Ascending aorta (tissue), 2 donors: ENCODE measurements around the gene NPEPPS. TPM values are rescaled to one million over a fixed set of nuclear protein-coding genes. Genes with fewer than 3 reads are reported as not detected.
"Not testable (repeated sequence)": the region's sequence is repeated elsewhere in the genome, so short reads cannot be mapped to it uniquely, and the experiment has no call there.

Experiments
- DNase-seq, 2 donors: peaks; one replicate each; pipeline ENCODE4 v3.0.0-alpha.2; 2019; ENCODE audit warnings: low spot score in 2 of 2
- H3K27ac ChIP-seq, 2 donors: fragments of 200-600 bp; sonication (generic); one replicate each; pipeline ENCODE4 v1.5.1; 2016 to 2017; ENCODE audit warnings: mild to moderate bottlenecking in 1 of 2
- H3K27me3 ChIP-seq: fragments of 200-600 bp; sonication (generic); one replicate; pipeline ENCODE4 v1.5.1; 2017
- H3K36me3 ChIP-seq, 2 donors: fragments of 200-600 bp; sonication (generic); one replicate each; pipeline ENCODE4 v1.5.1; 2016
- H3K4me1 ChIP-seq, 2 donors: fragments of 200-600 bp; sonication (generic); one replicate each; pipeline ENCODE4 v1.5.1; 2016 to 2017; ENCODE audit warnings: mild to moderate bottlenecking in 1 of 2
- H3K4me3 ChIP-seq, 2 donors: fragments of 200-600 bp; sonication (generic); one replicate each; pipeline ENCODE4 v1.5.1; 2016 to 2017; ENCODE audit warnings: mild to moderate bottlenecking in 1 of 2
- H3K9me3 ChIP-seq, 2 donors: fragments of 200-600 bp; sonication (generic); one replicate each; pipeline ENCODE4 v1.5.1; 2016
- CTCF ChIP-seq, 3 experiments: fragments of 200-600 bp in 2 of 3; fragments of 450-650 bp in 1 of 3; sonication (generic) in 2 of 3; IDR thresholded peaks; one replicate each; pipeline ENCODE4 v1.5.1; 2016 to 2019; ENCODE audit warnings: antibody characterized with exemption in 3 of 3, mild to moderate bottlenecking in 1 of 3, moderate library complexity in 1 of 3
- intact Hi-C: fragments of 100-400 bp; cut with DNase I; formaldehyde crosslinking; loops from one replicate; pipeline ENCODE4 v1.15.1; 2023
- total RNA-seq: library from RNA; depleted of rRNA; stranded (reverse); fragments of >200 nt; gene quantifications from one replicate; pipeline ENCODE4 v1.1.0, GENCODE V29; 2016

The NPEPPS gene
- total RNA-seq, result 23.3 TPM

GRCh38 chr17:47530557-47531232, at the start of gene NPEPPS:
Gene NPEPPS (plus strand): TSS chr17:47531108. CDS start chr17:47531301, 193 bp downstream.
- H3K36me3 ChIP-seq, H3K9me3 ChIP-seq, H3K4me1 ChIP-seq, H3K27me3 ChIP-seq, intact Hi-C loops: not testable (repeated sequence)
- H3K4me3 ChIP-seq, result peak within 1 kb of the TSS; percentile 69 to 91
- peak; percentile 48 to 93 for DNase-seq
- H3K27ac ChIP-seq, result peak within 1 kb of the TSS; percentile 73 to 96

- H3K9me3 ChIP-seq, DNase-seq, H3K27me3 ChIP-seq, intact Hi-C loops, H3K4me1 ChIP-seq: not testable (repeated sequence)
- H3K4me3 ChIP-seq, result peak overlapping the region; percentile 50 to 69
- peaks cover 8 to 14% of the 10 kb centered on the region in 2 donors for H3K36me3 ChIP-seq
- H3K27ac ChIP-seq, result peak overlapping the region; percentile 82
Observed at GRCh38 chr17:47491841-47492212, 39.1 kb upstream of the NPEPPS start.

GRCh38 chr17:47499074-47499473, 31.8 kb upstream of the NPEPPS start:
- intact Hi-C loops, H3K9me3 ChIP-seq, H3K27me3 ChIP-seq, H3K27ac ChIP-seq, H3K4me3 ChIP-seq, DNase-seq, H3K36me3 ChIP-seq: not testable (repeated sequence)
- H3K4me1 ChIP-seq, result peaks cover 0 to 11% of the 10 kb centered on the region in 2 donors

DNA sequence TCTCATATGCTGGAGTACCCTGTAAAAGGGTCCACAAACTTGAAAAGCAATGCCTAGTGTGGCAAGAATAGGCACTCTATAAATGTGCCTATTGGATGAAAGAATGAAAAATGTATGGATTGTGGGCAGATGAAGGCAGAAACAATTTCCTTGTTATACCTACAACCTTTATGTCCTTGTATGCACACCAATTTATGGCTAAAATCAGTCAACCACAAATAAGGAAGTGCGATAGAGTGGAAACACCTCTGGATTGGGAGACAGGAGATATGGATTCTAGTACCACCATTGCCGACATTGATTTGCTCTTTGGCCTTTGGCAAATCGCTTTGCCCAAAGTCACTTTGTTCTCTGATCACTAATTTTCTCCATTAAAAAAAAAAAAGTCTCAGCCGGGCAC, 31.4 kb upstream of the NPEPPS start:
- H3K27ac ChIP-seq, DNase-seq, H3K4me3 ChIP-seq, H3K27me3 ChIP-seq, H3K9me3 ChIP-seq, H3K36me3 ChIP-seq, intact Hi-C loops: not testable (repeated sequence)
- H3K4me1 ChIP-seq, result peaks cover 0 to 11% of the 10 kb centered on the region in 2 donors

DNA sequence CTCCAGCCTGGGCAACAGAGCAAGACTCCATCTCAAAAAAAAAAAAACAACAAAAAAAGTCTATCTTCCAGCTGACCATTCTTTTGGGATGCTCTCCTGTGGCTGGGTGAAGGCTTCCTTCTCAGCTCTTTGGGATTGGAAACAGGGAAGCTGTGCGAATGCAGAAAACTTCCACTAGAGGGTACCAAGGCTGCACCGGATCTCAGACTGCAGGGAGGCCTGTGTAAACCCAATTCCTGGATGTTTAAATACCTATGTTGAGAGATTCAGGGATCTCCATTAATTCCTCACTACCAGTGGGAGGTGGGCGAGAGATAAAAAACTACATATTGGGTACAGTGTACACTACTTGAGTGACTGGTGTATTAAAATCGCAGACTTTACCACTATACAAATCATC, 30.3 kb upstream of the NPEPPS start:
- H3K27me3 ChIP-seq, H3K9me3 ChIP-seq, DNase-seq, H3K27ac ChIP-seq, H3K36me3 ChIP-seq, H3K4me3 ChIP-seq: not testable (repeated sequence)
- peak in 2 of 3 experiments; percentile 44 to 51 for TF ChIP-seq CTCF (IDR thresholded peaks at IDR 0.05)
- peaks cover 0 to 11% of the 10 kb centered on the region in 2 donors for H3K4me1 ChIP-seq
- intact Hi-C loops, result loop anchor here (2.0 kb wide), 1 partner anchor 114 kb away; no protein-coding TSS in a partner anchor

DNA sequence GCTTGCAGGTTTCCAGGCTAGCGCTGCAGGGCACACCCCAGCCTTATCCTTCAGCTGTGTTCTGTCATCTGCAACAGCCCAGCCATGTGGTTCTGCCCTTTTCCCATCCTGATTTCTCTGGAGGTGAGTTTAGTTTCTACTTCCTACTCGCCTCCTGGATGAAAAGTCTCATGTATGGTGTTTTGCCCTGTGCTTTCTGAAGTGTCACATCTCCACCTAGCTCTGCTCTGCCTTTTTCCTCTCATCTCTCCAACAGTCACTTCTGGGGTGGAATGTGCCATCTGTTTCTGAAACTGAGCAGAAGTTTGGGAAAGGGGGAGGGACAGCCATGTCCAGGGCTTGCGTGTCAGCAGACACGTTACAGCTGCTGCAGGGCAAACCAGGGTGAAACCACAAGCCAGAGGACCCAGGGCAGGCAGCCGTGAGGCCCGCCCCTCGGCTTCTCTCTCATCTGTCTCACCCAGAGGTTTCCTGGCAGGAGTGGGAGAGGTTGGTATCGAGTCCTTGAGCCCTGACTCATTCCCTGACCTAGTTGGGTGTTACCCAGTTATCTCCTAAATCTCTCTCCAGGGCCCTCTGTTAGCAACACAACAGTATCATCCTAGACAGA, 28.7 kb upstream of the NPEPPS start:
- H3K9me3 ChIP-seq, H3K4me3 ChIP-seq, intact Hi-C loops, H3K36me3 ChIP-seq, H3K27me3 ChIP-seq: not testable (repeated sequence)
- peaks cover 0 to 11% of the 10 kb centered on the region in 2 donors for H3K4me1 ChIP-seq
- peak overlapping the region; percentile 51 to 73 for H3K27ac ChIP-seq
- DNase-seq, result peak in 1 of 2 donors; percentile 62

GRCh38 chr17:47502776-47503455, 28.0 kb upstream of the NPEPPS start:
- intact Hi-C loops, H3K4me3 ChIP-seq, H3K9me3 ChIP-seq, H3K27me3 ChIP-seq, H3K36me3 ChIP-seq: not testable (repeated sequence)
- peaks cover 0 to 11% of the 10 kb centered on the region in 2 donors for H3K4me1 ChIP-seq
- H3K27ac ChIP-seq, result peak overlapping the region; percentile 51 to 73
- DNase-seq, result peak in 1 of 2 donors; percentile 15

- H3K4me1 ChIP-seq, H3K36me3 ChIP-seq, H3K9me3 ChIP-seq, intact Hi-C loops, H3K4me3 ChIP-seq, H3K27me3 ChIP-seq, H3K27ac ChIP-seq: not testable (repeated sequence)
- peak in 1 of 2 donors; percentile 42 for DNase-seq
Observed at GRCh38 chr17:47511701-47512146, 19.2 kb upstream of the NPEPPS start.

DNA sequence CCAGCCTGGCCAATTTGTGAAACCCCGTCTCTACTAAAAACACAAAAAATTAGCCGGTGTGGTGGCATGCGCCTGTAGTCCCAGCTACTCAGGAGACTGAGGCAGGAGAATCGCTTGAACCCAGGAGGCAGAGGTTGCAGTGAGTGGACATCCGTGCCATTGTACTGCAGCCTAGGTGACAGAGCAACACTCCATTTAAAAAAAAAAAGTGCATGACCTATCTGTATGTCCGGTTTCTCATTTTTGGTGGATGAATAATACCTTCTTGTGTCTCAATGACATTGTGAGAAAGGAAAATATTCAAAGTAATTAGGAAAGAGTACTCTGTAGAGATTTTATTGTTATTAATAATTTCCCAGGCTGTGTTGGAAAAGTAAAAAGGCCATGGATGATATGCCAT, 17.6 kb upstream of the NPEPPS start:
- DNase-seq, H3K4me3 ChIP-seq, H3K4me1 ChIP-seq, H3K27ac ChIP-seq, H3K27me3 ChIP-seq, H3K9me3 ChIP-seq, intact Hi-C loops, H3K36me3 ChIP-seq: not testable (repeated sequence)

DNA sequence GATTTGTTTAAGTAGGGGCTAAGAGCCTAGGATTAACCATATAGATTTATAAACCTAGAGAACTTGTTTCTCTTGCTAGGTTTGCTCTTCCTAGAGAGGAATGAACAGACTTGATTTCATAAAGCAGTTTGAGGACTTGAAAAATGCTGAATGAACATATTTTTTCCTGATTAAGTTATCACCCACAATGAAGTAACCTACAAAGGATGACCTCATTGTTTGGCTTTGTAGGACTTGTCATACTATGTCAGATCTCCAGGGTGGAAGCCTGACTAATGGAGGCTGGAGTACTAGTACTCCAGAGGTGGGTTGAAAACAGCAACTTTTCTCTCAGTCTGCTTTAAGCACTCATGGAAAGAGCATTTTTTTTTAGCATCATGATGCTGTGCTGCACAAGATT, 12.0 kb upstream of the NPEPPS start:
- H3K4me3 ChIP-seq, H3K4me1 ChIP-seq, H3K36me3 ChIP-seq, DNase-seq, H3K27me3 ChIP-seq, H3K27ac ChIP-seq, H3K9me3 ChIP-seq, intact Hi-C loops: not testable (repeated sequence)

DNA sequence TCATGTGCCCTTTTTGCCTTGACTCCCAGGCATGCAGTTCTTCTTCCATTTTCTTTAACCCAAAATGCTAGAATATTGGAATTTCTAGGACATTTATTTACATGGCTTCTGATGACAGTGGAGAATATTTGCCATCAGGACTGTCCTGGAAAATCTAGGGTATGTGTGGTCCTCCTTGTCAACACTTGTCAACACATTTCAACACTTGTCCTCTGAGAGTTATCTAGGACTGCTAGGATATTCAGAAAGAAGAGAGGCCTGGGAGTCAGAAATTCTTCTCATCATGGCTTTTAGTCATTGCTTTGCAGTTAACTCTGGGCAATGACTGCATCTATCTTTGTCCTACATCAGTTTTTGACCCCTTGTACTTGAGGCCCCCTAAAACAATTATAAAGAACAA, 11.5 kb upstream of the NPEPPS start:
- H3K4me3 ChIP-seq, H3K4me1 ChIP-seq, H3K27ac ChIP-seq, H3K36me3 ChIP-seq, DNase-seq, H3K27me3 ChIP-seq, intact Hi-C loops, H3K9me3 ChIP-seq: not testable (repeated sequence)

- H3K27ac ChIP-seq, H3K36me3 ChIP-seq, DNase-seq, H3K4me3 ChIP-seq, intact Hi-C loops, H3K4me1 ChIP-seq, H3K9me3 ChIP-seq, H3K27me3 ChIP-seq: not testable (repeated sequence)
Observed at GRCh38 chr17:47520279-47520678, 10.6 kb upstream of the NPEPPS start.

DNA sequence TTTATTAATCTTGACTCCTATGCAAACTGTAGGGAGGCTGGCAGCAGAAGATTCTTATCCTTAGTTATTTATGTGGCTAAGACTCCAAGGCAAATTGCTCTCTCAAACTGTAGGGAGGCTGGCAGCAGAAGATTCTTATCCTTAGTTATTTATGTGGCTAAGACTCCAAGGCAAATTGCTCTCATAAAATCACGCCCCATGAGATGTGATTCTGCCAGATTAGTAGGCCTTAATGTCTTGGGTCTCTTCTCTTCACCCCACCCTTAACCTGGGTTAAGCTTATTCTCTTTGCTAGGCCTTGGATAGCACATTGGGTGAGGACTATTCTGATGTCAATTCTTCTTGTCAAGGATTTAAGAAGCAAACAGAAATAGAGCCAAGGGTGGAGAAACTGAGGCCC, 9.5 kb upstream of the NPEPPS start:
- H3K9me3 ChIP-seq, H3K4me1 ChIP-seq, DNase-seq, intact Hi-C loops, H3K27ac ChIP-seq, H3K27me3 ChIP-seq, H3K4me3 ChIP-seq, H3K36me3 ChIP-seq: not testable (repeated sequence)
